GM19193 (cell line): Measurements from ENCODE around the gene FAAP24.

ENCODE experiments used
- POLR2A ChIP-seq: IDR thresholded peaks from 4 replicates; pipeline ENCODE4 v1.6.1; 2011; ENCODE audit not compliant: insufficient read depth, insufficient read length; ENCODE audit errors: extremely low read depth

Gene FAAP24

GRCh38 chr19:32998722-32999121 is 26.7 kb downstream of the FAAP24 start:
- TF ChIP-seq POLR2A: no peak

- no peak for TF ChIP-seq POLR2A
These were observed 28.5 kb downstream of the FAAP24 start for GRCh38 chr19:33000510-33000909.

GRCh38 chr19:33000910-33001309 is 28.9 kb downstream of the FAAP24 start:
- no peak for TF ChIP-seq POLR2A

GRCh38 chr19:33005440-33005839 is 33.4 kb downstream of the FAAP24 start:
- TF ChIP-seq POLR2A: no peak

- no peak for TF ChIP-seq POLR2A
These were observed 36.7 kb downstream of the FAAP24 start for GRCh38 chr19:33008738-33009137.

GRCh38 chr19:33022472-33023116 is 50.6 kb downstream of the FAAP24 start:
- TF ChIP-seq POLR2A: no peak

- no peak for TF ChIP-seq POLR2A
These were observed 52.4 kb downstream of the FAAP24 start for GRCh38 chr19:33024398-33024797.
